ENCODE measurements around the gene VPS33B. TPM values are rescaled to one million over a fixed set of nuclear protein-coding genes. Genes with fewer than 3 reads are reported as not detected.

The VPS33B gene
- total and polyA plus RNA-seq, 2 of the 13 experiments (the other 11 are each of a cell fraction or from before 2014, with no cell fraction given): 15.8 to 16.5 TPM

- peak; percentile 35; the same call in 1 of the 2 replicates for TF ChIP-seq ZNF607 (CRISPR knock-in tag; IDR thresholded peaks at IDR 0.05; ENCODE audit: borderline replicate concordance)
- 0 out of 2 replicates have a peak, but pooled peaks have one; percentile 52 for TF ChIP-seq ZBTB43 (CRISPR knock-in tag; conservative IDR thresholded peaks at IDR 0.05)
- TF ChIP-seq HNRNPL (IDR thresholded peaks at IDR 0.05; ENCODE audit: low read depth, low read length): 0 out of 2 replicates have a peak, but pooled peaks have one; percentile 57
- TF ChIP-seq GTF2F1 (IDR thresholded peaks at IDR 0.05; ENCODE audit: low read length): no peak
- peak; percentile 95; the same call in 1 of the 2 replicates for TF ChIP-seq CCDC6 (CRISPR knock-in tag; IDR thresholded peaks at IDR 0.05)
- peak; percentile 92 for TF ChIP-seq GATAD1 (CRISPR knock-in tag; IDR thresholded peaks at IDR 0.05)
- no peak for TF ChIP-seq GFI1 (CRISPR knock-in tag; IDR thresholded peaks at IDR 0.05; ENCODE audit: borderline replicate concordance)
- TF ChIP-seq PAXIP1 (CRISPR knock-in tag; conservative IDR thresholded peaks at IDR 0.05): no peak; the same call in 1 of the 2 replicates
- TF ChIP-seq SRY (CRISPR knock-in tag; IDR thresholded peaks at IDR 0.05): peak; percentile 40; the same call in 1 of the 2 replicates
- TF ChIP-seq ZNF839 (CRISPR knock-in tag; IDR thresholded peaks at IDR 0.05; ENCODE audit: borderline replicate concordance): no peak
- TF ChIP-seq ZBTB40 (IDR thresholded peaks at IDR 0.05): no peak
- TF ChIP-seq ZBTB40 (CRISPR knock-in tag; IDR thresholded peaks at IDR 0.05): peak; percentile 29; the same call in 1 of the 2 replicates
- peak; percentile 32; the same call in 1 of the 2 replicates for TF ChIP-seq TBX3 (IDR thresholded peaks at IDR 0.05; ENCODE audit: borderline replicate concordance)
- peak; percentile 65; the same call in 1 of the 2 replicates for TF ChIP-seq ZIK1 (CRISPR knock-in tag; IDR thresholded peaks at IDR 0.05; ENCODE audit: borderline replicate concordance, low read depth)
Measured at GRCh38 chr15:90994417-90995311, 27.7 kb downstream of the VPS33B start, which contains the start of gene PRC1 (continued).
